Measurements from ENCODE around the gene ERV3-1. TPM values are rescaled to one million over a fixed set of nuclear protein-coding genes. Genes with fewer than 3 reads are reported as not detected.
"Not testable (repeated sequence)": the region's sequence is repeated elsewhere in the genome, so short reads cannot be mapped to it uniquely, and the experiment has no call there.

ERV3-1 gene
- total RNA-seq, 2 experiments from 2014 or later = 9.9 to 10.7 TPM

DNA sequence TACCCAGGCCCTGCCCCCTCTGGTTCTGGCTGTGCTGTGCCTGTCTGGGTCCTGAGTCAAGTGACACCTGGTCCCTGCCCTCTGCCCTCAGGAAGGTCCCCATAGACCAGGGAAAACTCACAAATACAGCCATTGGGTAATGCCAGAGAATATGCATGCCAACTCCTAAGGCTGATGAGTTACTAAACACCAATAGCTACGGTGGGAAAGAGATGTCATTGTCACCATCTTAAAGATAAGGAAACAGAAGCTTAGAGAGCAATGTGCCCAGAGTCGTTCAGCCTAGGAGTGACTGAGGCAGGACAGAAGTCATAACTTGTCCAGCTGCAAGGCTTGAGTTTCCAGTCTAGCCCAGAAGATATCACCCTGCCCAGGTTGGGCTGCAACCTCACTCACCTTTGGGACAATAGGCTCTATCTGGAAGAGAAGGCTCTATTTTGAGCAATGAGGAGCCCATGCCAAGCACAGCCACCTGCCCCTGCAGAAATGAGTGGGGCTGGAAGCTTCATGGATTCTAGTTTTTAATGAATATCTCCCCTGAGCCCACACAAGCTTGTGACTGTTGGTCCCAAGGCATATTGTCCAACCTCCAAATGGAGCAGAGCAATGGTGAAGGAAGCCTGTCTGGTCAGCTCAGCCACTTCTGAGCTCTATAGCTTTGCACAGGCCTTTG lies 60.8 kb downstream of the ERV3-1 start:
- Mint-ChIP-seq H3K9me3 (no peaks in the 10 kb centered on the region), H3K4me1 (ENCODE audit: low read depth) (peaks cover 2% of the 10 kb centered on the region), H3K27ac (no peak overlapping the region), H3K4me3 (no peak overlapping the region), H3K36me3 (ENCODE audit: low read depth) (no peaks in the 10 kb centered on the region), H3K27me3 (peaks cover 39% of the 10 kb centered on the region)
- ChIA-PET CTCF (interaction anchor here (1.4 to 1.8 kb wide), 4 partner anchors 9 to 362 kb away, joined by 3 to 8 read pairs (median 4); partner anchors contain the start of gene ZNF138), POLR2A (no interaction called here)
- intact Hi-C loops (cut with micrococcal nuclease) = no loop called here
- ATAC-seq (no peak), DNase-seq (no peak)
- no peak for TF ChIP-seq CTCF (IDR thresholded peaks at IDR 0.05)

- H3K27me3 Mint-ChIP-seq = peaks cover 31% of the 10 kb centered on the region
- H3K36me3 Mint-ChIP-seq (ENCODE audit: low read depth); H3K27ac Mint-ChIP-seq; ATAC-seq; H3K9me3 Mint-ChIP-seq; H3K4me3 Mint-ChIP-seq; POLR2A ChIA-PET; intact Hi-C loops (cut with micrococcal nuclease); DNase-seq; H3K4me1 Mint-ChIP-seq (ENCODE audit: low read depth): not testable (repeated sequence)
- CTCF ChIA-PET = interaction anchor here (1.6 to 1.8 kb wide), 3 partner anchors 8 to 363 kb away, joined by 3 to 8 read pairs (median 6); partner anchors contain the start of gene ZNF138
Measured at GRCh38 chr7:64944667-64945502, 61.6 kb downstream of the ERV3-1 start.

Other genes starting within 250 kb of the ERV3-1 start
- gene ZNF138, start 212.3 kb downstream of the ERV3-1 start, total RNA-seq = 10 to 100 TPM in 1 of 2 experiments, 1 to 10 TPM in 1; 9.4 to 11.7 TPM
- 10 to 100 TPM; 11.3 to 11.9 TPM for gene ZNF273, start 103.4 kb downstream of the ERV3-1 start, total RNA-seq
- gene ZNF117, start 15.7 kb downstream of the ERV3-1 start, total RNA-seq = 1 to 10 TPM; 4.2 to 5.8 TPM